HT1080 (cell line): ENCODE measurements around the gene MAP3K9. TPM values are rescaled to one million over a fixed set of nuclear protein-coding genes. Genes with fewer than 3 reads are reported as not detected.

Source experiments
- DNase-seq: peaks from one replicate; pipeline ENCODE4 v3.0.0-alpha.2; 2015; ENCODE audit warnings: low read depth
- total RNA-seq: library from RNA; depleted of rRNA; stranded (reverse); fragments of >200 nt; shearing (Covaris generic); gene quantifications from 2 replicates; pipeline ENCODE4 v1.2.3, GENCODE V29; 2014

The MAP3K9 gene
- total RNA-seq, 1 experiment from 2014 or later: 3.6 TPM

DNA sequence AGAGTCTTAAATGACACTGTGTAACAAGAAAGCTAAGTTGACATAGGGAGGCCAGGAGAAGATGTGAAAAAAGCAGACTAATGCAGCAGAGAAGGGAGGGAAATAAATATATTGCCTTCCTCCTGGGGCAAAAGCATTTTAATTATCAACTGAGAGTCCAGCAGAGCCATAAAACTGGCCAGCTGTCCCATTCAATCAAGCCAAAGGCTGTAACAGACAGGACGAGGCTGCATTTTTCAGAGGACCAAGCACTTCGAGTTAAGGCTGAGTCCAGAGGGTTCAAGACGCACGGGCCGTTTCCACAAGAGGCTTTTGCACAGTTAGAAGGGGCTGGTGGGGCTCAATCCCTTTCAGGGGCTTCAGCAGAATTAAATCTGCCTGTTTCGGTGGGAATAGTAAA lies 20.4 kb downstream of the MAP3K9 start:
- no peak for DNase-seq

DNA sequence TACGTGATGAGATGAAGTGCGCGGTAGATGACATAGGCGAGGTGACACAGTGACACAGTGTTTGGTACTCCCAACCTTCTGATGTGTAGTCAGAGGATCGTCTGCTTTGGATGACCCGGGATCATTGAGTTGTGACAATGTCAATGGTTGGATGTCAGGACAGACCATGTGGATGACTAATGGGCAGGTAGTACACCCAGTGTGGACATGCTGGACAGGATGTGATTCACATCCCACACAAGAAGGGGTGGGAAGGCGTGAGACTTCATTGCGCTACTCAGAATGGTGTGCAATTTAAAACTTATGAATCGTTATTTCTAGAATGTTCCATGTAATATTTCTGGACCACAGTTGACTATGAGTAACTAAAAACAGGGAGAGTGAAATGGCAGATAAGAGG lies 23.8 kb downstream of the MAP3K9 start:
- DNase-seq: peak; percentile 79

DNA sequence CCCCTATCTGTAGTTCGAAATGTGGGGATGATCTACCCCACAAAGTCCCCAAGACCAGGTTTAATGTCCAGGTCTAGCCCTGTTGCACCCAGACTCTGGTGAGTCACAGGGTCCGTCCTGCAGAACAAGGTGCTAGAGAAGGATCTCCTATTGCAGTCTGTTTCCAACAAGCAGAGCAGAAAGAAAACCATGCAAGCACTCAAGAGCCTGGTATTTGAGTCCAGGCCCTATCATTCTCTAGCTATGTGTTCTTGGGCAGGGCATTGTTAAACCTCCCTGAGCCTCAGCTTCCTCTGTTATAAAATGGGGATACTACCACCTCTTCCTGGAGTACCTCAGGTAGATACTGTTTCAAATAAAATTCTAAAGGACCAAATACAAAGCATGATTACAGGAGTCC lies 24.4 kb downstream of the MAP3K9 start:
- DNase-seq: peak; percentile 17

DNA sequence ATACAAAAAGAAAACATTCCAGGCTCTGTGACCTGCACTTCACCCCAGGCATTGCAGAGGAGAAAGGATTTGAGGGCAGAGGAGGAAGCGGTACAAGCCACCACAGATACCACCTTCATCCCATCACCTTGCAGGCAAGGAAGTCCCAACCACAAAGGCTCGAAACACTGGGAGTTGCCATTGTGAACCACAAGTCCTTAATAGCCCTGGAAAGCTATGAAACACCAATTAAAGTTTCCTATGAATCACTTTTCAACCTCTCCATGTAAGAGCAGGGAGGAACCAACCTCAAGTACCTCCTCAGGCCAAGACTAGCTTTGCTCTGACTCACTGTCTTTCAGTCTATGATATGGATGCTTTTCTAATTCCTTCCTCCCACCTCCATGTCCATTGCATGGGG lies 27.0 kb downstream of the MAP3K9 start:
- peak; percentile 96 for DNase-seq

DNA sequence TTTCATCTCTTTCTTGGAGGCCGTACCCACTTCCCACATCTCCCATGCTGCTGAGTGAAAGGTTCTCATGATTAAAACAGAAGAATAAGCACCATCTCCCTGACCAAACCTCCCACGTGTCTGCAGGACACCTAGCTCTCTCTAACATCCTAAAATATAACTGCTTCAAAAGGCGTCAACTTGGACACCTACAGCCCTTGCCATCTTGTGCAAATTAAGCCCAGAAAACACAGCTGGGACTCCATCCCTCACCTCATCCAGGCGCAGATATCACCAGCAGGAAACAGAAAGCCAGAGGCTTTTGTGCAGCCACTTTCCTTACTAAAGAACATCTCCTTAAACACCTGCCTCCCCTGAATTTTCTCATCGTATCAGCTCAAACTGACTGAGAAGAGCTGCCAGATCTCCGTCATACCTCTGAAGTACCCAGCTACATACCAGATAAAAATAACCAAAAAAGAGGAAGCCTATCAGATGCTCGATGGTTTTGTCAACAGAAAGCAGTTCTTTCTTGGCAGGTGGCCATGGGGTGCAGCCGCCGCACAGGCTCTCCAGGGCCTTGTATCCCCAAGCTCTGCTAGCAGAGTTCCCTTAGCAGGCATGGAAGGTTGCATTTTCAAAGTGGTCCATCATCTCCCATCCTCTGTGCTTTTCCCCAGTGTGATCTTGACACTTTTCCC lies 28.8 kb downstream of the MAP3K9 start:
- DNase-seq: no peak

DNA sequence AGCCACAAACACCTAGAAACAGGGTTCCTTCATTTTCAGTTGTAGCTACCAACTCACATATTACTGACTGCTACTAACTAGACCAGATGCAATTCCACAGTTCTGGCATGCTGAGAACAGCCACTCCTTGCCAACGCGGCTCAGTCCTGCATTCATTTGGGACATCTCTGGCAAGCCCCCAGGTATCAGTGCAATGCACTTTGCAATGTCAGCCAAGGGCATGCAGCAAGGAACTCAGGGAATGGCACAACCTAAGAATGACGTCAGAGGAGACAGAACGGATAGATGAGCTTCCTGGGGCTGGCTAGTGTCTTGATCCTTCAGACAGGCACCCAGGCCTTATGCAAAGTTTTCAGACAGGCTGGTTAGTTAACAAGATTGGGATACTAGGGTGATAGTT lies 29.6 kb downstream of the MAP3K9 start:
- no peak for DNase-seq

DNA sequence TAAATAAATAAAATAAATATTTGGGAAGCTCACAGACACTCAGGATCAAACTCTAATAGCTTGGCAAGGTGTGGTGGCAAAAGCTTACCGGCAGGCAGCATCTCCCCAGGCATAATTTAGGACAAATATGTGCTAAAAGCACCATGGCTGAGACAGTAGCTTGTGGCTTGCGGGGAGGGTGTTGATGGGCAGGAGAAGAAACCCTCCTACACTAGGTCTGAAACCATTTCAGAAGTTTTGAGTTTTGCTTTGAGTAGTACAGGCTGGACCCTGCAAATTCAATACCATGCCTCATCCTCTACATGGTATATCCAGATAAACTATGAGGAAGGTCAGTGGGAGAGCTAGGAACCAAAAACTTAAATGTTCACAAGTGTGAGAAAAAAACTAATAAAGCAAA lies 33.1 kb downstream of the MAP3K9 start:
- no peak for DNase-seq

DNA sequence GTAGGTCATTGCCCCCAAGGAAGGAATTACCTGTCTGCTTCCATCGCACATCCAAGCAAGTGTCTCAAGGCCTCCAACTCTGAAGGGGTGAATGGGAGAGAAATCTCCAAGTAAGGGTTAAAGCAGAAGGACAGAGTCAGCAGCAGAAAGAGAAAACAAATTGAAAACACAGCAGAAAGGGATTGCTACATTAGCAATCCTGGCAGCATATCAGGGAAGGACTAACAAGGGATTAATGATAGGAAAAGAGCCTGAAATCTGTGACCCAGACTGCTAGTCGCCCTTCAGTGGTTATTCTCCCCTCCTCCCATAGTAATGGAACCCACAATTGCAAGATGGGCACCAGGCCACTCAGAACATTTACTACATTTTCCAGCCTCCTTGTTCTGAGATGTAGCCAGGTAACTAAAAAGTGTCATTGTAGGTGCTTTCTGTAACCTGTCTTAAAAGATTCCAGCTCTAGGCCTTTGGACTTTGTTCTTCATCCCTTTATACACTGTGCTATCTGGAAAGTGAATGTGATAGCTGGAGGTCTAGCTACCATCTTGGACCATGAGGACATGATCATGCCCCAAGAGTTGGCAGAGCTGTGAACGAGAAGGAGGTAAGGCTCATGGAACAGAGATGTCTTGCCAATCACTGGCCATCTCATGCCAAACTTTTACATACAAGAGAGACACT lies 36.0 kb downstream of the MAP3K9 start:
- DNase-seq: no peak

DNA sequence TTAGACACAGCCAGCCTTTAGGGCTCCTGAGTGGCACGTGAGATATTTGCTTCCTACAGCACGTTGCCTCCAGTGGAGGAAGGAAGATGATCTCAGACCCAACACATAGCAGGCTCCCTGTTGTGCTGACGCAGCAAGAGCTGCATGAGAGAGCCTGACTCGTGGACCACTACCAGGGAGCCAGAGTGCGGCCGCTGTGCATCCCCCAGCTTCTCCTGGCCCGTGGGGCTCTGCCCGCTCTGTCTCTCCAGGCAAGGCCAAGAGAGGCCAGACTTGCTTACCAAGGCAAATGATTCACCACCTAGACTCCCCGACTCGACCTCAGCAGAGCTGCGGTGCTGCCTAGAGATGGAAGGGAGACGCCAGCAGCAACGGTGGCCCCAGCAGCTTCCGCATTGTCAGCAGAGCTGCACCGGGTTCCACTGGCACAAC lies 37.5 kb downstream of the MAP3K9 start:
- peak; percentile 87 for DNase-seq

DNA sequence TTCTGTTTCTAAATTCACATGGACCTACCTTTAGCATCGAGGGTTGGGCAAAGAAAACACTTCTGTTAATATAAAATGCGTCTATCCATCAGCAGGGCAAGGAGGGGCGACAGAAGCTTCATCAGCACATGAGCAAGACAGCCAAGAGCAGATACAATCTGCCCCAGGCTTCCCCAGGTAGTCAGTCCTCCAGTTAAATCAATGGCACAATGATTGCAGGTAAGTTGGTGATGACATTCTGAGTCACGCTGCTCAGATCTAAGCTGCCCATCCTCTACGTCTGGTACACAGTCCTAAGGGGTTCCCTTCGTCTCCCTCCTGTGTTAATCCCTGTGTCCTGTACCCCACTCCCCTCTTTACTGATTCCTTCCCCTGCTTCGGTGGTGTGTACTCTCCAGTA lies 38.8 kb downstream of the MAP3K9 start:
- DNase-seq: no peak

DNA sequence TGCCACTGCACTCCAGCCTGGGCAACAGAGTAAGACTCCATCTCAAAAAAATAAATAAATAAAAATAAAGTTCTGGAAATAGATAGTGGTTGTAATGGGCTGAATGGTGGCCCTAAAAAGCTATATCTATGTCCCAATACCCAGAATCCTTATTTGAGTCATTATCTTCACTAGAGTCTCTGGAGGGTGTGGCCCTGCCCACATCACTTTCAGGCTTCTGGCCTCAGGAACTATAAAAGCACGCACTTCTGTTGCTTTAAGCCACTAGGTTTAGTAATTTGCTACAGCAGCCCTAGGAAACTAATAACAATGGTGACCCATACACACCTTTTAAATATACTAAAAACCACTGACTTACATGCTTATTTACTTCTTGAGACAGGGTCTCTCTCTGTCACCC lies 49.9 kb downstream of the MAP3K9 start:
- DNase-seq: no peak

DNA sequence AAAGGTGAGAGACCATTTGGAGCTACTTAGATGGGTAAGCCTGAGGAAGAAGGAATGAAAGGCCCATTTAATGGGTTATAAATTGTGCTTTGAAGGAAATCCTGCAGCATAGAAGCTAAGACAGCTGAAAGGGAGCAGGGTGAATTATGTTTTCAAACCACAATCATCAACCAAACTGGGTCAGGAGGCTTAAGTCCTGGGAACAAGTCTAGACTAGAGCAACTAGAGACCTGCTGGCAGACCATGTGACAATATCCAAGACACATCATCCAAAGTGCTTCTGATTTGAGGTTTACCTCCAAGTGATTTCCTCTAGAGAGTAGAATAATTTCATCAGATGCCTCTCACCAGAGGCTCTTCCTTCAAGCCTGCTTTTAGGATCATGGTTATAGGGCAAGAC lies 53.7 kb downstream of the MAP3K9 start:
- peak; percentile 38 for DNase-seq

DNA sequence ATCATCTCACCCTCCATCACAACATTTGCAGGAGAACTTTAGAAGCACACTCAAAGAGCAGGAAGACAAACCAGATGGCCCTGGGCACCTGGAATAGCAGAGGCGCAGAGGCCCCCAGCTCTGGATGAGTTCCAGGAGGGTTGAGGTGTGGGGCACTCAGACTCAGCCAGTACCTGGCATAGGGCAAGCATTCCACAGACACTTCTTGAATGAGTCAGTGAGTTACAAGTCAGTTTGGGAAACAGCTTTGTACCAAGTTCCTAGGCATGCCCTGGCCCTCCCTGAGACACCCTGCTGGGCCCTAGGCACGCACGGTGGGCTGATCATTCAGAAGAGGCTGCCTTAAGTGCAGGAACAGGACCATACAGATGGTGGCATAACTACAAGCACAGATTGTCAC lies 54.3 kb downstream of the MAP3K9 start:
- peak; percentile 94 for DNase-seq

DNA sequence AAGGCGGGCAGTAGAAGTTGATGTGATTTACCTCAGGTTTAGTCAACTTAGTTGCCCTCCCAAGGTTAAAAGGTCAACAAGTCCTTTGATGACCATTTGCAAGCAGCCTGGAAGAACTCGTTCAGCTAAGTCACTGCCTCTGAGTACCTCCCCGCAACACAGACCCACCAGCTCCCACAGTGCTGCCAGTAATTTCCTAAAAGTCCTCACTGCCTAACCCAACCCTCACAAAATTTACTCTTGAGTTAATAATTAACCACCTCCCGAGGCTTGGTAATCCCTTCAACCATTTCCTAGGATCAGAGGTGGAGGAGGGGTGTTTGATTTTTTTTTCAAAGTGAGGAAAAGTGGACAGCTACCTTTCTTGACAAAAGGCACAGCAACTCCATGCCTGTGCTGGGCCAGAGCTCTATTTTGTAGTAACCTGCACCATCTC lies 55.8 kb downstream of the MAP3K9 start:
- no peak for DNase-seq

DNA sequence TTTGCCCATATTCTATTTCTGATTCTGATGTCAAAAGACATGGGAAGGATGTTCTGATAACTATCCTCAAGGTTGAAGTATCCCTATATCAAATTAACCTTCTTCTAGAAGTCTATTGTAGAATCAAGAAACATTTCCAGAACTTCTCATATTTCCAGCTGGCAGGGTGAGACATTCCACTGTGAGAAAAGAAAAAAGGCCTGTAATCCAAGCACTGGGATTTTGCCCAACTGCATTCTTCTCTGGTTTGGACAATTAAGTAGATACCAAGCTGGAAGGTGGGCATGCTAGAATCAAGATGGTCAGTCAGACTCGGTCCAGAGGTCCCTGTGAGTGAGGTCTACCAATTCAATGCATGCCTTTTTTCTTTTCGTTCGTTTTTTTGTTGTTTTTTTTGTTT lies 60.9 kb downstream of the MAP3K9 start:
- DNase-seq: no peak

DNA sequence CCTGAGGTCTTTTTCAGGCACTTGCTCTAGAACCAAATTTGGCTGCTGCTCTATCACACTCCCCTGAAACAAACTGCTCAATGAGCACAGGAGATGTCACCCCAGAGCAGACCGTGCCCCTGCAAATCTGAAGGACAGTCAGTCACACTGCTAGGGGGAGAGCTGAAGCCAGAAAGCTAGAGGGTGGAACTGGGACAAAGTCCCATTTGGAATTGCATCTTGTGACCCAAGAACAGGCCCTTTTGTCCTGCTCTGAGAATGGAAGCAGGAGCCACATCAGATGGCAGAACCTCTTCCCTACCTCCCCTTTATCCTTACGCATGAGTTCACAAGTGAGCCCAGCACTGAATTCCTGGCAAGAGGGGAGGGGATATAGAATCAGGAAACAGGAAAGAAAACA lies 64.7 kb downstream of the MAP3K9 start:
- DNase-seq: no peak

DNA sequence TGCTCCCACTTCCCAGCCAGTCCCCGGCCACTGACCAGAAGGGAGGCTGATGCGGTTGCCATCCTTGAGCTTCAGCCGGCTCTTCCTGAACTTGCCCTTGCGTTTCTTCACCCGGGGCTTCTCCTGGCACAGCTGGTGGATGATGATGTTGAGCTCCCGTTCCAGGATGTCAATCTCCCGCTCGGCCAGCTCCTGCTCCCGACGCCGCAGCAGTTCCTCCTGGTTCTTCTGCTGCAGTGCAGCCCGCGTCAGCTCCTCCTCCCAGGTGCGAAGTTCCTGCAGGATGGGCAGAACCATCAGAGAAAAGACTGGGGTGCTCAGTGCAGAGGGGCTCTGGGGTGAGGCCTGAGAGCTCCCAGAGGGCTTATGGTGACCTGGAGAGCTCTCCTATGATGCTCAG lies 67.0 kb downstream of the MAP3K9 start:
- DNase-seq: no peak

DNA sequence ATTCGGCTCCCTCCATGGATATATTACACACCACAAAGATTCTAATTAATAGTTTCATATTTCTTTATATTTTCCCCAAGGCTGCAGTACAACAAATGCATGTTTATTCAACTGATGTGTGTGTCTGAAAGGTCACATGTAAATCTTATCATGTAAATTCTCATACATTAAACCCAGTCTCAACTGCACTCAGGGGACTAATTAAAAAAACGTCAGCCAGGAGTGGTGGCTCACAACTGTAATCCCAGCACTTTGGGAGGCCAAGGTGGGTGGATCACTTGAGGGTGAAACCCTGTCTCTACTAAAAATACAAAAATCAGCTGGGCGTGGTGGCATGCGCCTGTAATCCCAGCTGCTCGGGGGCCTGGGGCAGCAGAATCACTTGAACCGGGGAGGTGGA lies 67.8 kb downstream of the MAP3K9 start:
- DNase-seq: no peak

DNA sequence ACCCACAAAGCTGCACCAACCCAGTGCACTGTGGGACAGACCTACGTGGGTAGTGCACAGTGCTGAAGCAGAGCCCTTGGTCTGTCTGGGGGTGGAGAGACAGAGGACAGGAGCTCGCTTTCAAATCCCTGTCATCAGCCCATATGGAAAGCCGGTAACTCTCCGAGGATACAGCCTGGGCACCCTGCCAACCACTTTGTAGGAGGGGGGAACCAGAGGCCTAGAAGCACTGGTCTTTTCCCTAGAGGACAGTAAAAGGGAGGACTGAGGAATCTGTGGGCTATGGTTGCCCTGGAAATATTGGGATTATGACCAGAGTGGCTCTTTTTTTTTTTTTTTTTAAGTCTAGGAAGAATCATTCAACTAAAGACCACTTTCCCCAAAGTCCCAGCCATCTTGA lies 74.3 kb downstream of the MAP3K9 start:
- no peak for DNase-seq

DNA sequence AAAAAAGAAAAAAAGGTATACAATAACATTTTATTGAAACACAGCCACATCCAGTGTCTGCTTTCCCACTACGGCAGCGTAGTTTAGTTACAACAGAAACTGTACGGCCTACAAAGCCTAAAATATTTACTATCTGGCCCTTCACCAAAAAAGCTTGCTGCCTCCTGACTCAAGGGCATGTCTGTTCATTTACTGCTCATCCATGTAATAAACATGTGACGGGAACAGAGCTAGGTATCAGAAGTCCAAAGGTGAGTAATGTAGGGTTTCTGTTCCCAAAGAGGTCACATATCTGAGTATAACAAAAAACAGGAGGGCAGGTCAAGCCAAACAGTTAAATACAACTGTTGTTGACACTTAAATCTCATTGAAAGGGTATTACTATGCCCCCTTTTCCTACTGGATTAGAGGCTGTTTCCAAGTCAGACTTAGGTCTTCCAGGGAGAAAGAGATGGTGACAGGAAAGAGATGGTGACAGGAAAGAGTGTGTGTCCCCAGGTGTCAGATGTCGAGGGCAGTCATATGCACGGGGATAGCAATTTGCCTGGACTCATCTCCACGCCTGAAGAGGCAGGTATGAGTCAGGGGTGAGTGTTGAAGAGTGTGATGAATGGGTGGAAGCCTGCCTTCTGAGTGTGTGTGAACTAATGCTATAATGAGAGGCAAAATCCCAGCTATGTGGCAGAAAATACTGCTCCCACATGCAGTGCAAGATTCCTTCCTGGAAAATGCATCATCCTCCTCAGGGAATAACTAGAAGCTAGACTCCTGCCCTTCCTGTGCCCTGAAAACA lies 77.7 kb downstream of the MAP3K9 start:
- peak; percentile 80 for DNase-seq

DNA sequence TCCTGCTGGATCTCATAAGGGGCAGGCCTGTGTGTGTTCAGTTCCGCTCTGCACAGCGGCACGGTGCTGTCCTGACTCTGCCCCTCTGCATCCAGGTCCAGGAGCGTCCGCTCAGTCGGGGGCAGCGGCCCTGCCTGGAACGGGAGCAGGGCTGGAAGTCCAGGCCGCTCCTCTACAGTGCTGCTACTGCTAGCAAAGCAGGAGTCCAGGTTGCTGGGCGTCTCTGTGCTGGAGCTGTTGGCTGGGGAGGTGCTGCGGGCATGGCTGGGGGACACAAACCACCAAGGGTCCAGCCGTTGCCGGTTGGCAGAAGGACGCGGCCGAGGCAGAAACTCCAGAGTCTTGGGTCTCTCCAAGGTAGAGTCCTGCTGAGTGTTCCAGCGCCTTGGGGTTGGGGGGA lies 78.9 kb downstream of the MAP3K9 start:
- no peak for DNase-seq

DNA sequence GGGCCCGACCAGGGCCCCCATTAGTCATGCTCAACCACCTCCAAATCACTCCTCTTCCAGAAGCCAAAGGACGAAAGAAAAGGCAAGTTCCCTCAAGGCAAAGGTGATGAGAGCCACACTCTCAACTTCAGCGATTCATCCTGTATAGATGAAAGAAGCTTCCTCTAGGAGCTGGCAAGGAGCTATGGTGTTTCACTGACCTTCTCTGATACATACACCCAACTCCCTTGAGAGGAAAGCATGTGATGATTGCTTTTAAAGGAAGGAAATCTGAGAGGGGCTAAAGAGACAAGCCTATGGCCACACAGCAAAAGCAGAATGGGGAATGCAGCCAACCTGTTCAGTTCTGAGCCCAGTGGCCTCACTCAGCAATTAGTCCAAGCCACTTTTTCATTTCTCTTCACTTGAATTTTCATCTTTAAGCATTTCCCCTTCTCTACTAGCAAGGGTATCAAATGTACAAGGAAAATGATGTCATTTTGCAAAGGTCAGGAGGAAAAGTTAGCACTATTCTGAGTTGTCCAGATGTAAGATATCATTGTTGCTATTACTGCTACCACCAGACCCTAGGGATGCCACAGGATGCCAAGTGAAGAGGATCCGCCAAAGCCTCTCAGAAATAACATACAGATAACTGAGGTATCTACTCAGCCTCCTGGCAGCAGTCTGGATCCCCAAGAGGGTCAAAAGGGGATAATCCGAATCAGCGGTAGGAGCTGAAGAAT lies 82.5 kb downstream of the MAP3K9 start:
- DNase-seq: peak; percentile 8
